C4-2B (cell line): ENCODE data around the gene KBTBD13.

Source experiments
- CTCF ChIP-seq: fragments of 450-650 bp; conservative IDR thresholded peaks from 2 replicates; pipeline ENCODE4 v1.5.1; 2017; ENCODE audit warnings: mild to moderate bottlenecking
- ZFX ChIP-seq: fragments of 450-650 bp; IDR thresholded peaks from 2 replicates; pipeline ENCODE4 v1.6.1; 2017

DNA sequence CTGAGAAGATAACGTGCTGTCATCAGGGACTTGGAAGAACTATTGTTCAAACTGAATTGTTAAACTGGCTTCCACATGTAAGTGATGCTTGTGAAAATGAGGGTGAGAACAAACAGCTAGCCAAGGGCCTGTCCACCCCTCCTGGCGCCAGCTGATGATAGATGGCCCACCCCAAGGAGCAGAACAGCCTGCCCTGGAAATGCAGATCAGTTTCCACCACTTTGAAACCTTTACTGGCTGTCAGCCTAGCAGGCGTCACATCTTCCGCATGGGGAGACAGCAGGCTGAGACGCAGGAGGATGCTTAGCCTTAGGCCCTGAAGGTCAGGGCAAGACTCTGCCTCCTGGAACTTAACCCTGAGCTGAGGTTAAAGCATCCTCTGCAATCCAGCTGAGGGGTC lies 37.7 kb upstream of the KBTBD13 start:
- TF ChIP-seq CTCF (no peak), ZFX (no peak)
